ENCODE measurements around the gene GLMN. TPM values are rescaled to one million over a fixed set of nuclear protein-coding genes. Genes with fewer than 3 reads are reported as not detected.
A peak's percentile ranks its signal among the peaks of the same experiment; 100 is the strongest.

The GLMN gene
- total RNA-seq, result 10 to 100 TPM in 3 of 4 donors, 1 to 10 TPM in 1; 2.0 to 24.6 (median 13.4) TPM

- Histone ChIP-seq H3K4me1 (no peaks in the 10 kb centered on the region), H3K4me3 (peak within 1 kb of the TSS; percentile 80 to 83), H3K36me3 (no peaks in the 10 kb centered on the region), H3K27me3 (no peaks in the 10 kb centered on the region), H3K27ac (peak within 1 kb of the TSS; percentile 92 to 94), H3K9me3 (no peaks in the 10 kb centered on the region)
- peak; percentile 70 to 79 for DNase-seq
- intact Hi-C loops (cut with DNase I; ENCODE audit: low total_unique reads), result no loop called here
- TF ChIP-seq POLR2A (IDR thresholded peaks at IDR 0.05), result peak; percentile 77 to 86
- TF ChIP-seq, protein P1, sequence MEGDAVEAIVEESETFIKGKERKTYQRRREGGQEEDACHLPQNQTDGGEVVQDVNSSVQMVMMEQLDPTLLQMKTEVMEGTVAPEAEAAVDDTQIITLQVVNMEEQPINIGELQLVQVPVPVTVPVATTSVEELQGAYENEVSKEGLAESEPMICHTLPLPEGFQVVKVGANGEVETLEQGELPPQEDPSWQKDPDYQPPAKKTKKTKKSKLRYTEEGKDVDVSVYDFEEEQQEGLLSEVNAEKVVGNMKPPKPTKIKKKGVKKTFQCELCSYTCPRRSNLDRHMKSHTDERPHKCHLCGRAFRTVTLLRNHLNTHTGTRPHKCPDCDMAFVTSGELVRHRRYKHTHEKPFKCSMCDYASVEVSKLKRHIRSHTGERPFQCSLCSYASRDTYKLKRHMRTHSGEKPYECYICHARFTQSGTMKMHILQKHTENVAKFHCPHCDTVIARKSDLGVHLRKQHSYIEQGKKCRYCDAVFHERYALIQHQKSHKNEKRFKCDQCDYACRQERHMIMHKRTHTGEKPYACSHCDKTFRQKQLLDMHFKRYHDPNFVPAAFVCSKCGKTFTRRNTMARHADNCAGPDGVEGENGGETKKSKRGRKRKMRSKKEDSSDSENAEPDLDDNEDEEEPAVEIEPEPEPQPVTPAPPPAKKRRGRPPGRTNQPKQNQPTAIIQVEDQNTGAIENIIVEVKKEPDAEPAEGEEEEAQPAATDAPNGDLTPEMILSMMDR (IDR thresholded peaks at IDR 0.05), result peak in 2 of 4 experiments; percentile 5 to 8
Observed at GRCh38 chr1:92298573-92299476, at the start of gene GLMN, which contains the start of gene RPAP2. GLMN (minus strand) TSS chr1:92298987; CDS start chr1:92297999, 988 bp downstream. RPAP2 (plus strand) TSS chr1:92299059; CDS start chr1:92299074, 15 bp downstream.

- H3K27ac ChIP-seq, result no peak overlapping the region
- no peaks in the 10 kb centered on the region for H3K4me1 ChIP-seq
- intact Hi-C loops (cut with DNase I; ENCODE audit: low total_unique reads), result no loop called here
- no peaks in the 10 kb centered on the region for H3K9me3 ChIP-seq
- no peaks in the 10 kb centered on the region for H3K36me3 ChIP-seq
- no peak for TF ChIP-seq POLR2A (IDR thresholded peaks at IDR 0.05)
- TF ChIP-seq, protein P1 (IDR thresholded peaks at IDR 0.05), result no peak
- no peaks in the 10 kb centered on the region for H3K27me3 ChIP-seq
- no peak overlapping the region for H3K4me3 ChIP-seq
- no peak for DNase-seq
Observed at GRCh38 chr1:92346866-92347640, 48.3 kb upstream of the GLMN start.

GRCh38 chr1:92343061-92343460, 44.3 kb upstream of the GLMN start:
- DNase-seq, result no peak
- Histone ChIP-seq H3K4me3 (no peak overlapping the region), H3K27me3 (no peaks in the 10 kb centered on the region), H3K9me3 (no peaks in the 10 kb centered on the region), H3K36me3 (no peaks in the 10 kb centered on the region), H3K4me1 (no peaks in the 10 kb centered on the region), H3K27ac (no peak overlapping the region)
- TF ChIP-seq POLR2A (IDR thresholded peaks at IDR 0.05), result no peak
- TF ChIP-seq, protein P1 (IDR thresholded peaks at IDR 0.05), result no peak
- intact Hi-C loops (cut with DNase I; ENCODE audit: low total_unique reads), result no loop called here

DNA sequence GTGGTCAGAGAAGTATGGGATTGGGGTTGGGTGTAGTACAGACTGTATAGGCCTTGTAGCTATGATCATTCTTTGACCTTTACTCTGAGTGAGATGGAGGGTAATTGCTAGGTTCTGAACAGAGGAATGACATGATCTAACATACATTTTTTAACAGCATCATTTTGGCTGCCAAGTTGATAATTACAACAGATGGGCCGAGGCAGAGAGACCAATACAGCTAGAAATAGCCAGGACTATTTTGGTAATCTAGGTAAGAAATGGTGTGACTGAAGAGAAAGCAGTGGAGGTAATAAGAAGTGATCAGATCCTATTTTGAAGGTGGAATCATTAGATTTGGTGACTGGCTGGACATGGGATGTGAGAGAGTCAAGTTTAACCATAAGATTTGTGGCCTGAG, 43.6 kb upstream of the GLMN start:
- no peak for TF ChIP-seq POLR2A (IDR thresholded peaks at IDR 0.05)
- TF ChIP-seq, protein P1 (IDR thresholded peaks at IDR 0.05), result no peak
- no peaks in the 10 kb centered on the region for H3K36me3 ChIP-seq
- DNase-seq, result no peak
- no peak overlapping the region for H3K4me3 ChIP-seq
- intact Hi-C loops (cut with DNase I; ENCODE audit: low total_unique reads), result no loop called here
- no peak overlapping the region for H3K27ac ChIP-seq
- no peaks in the 10 kb centered on the region for H3K4me1 ChIP-seq
- no peaks in the 10 kb centered on the region for H3K27me3 ChIP-seq
- no peaks in the 10 kb centered on the region for H3K9me3 ChIP-seq
